B cell (primary cell): ENCODE measurements around the gene COG5. TPM values are rescaled to one million over a fixed set of nuclear protein-coding genes. Genes with fewer than 3 reads are reported as not detected.

Experiments
- ATAC-seq: fragments of 200-7000 bp; cut with Tn5 transposase; one replicate; pipeline ENCODE4 v1.10.0; 2021; ENCODE audit warnings: low read depth, mild to moderate bottlenecking, moderate number of reproducible peaks, moderate library complexity
- CTCF ChIA-PET: fragments of 350-600 bp; sonication (Branson Sonifier 250); formaldehyde crosslinking; loops from one replicate; lab custom pipeline; 2021; ENCODE audit warnings: antibody characterized with exemption, inconsistent platforms; lab: Charles Lee
- POLR2A ChIA-PET: fragments of 350-600 bp; sonication (Branson Sonifier 250); formaldehyde crosslinking; loops from one replicate; lab custom pipeline; 2021; ENCODE audit warnings: antibody characterized with exemption; lab: Charles Lee
- DNase-seq: peaks from one replicate; pipeline ENCODE4 v3.0.0; 2013
- H2AFZ ChIP-seq: 2 replicates; pipeline ENCODE4 v1.6.1; 2012; ENCODE audit warnings: mild to moderate bottlenecking, low read depth, low read length; ENCODE audit not compliant: insufficient read depth, poor library complexity, severe bottlenecking
- H3K27ac ChIP-seq, 2 donors: 1 replicate in 1 of 2; 2 replicates in 1 of 2; pipeline ENCODE4 v1.5.1; 2012 to 2013; ENCODE audit warnings: low read length in 2 of 2, mild to moderate bottlenecking in 2 of 2, moderate library complexity in 1 of 2
- H3K27me3 ChIP-seq, 4 experiments: fragments of 200-600 bp in 1 of 4; sonication (generic) in 1 of 4; replicated peaks in 1 of 4; 1 replicate in 2 of 4; 2 replicates in 2 of 4; pipeline versions ENCODE4 v1.6.1 to v1.7.0; 2013 to 2016; ENCODE audit warnings: low read length in 3 of 4, mild to moderate bottlenecking in 2 of 4, mixed read lengths in 1 of 4, moderate library complexity in 1 of 4; ENCODE audit not compliant: insufficient read depth in 4 of 4, control insufficient read depth in 3 of 4; ENCODE audit errors: control extremely low read depth in 1 of 4
- H3K36me3 ChIP-seq, 2 experiments: replicated peaks in 1 of 2; 1 replicate in 1 of 2; 2 replicates in 1 of 2; pipeline versions ENCODE4 v1.6.1 to v1.7.1; 2013; ENCODE audit warnings: low read length in 1 of 2; ENCODE audit not compliant: insufficient read depth in 2 of 2, control insufficient read depth in 1 of 2; ENCODE audit errors: control extremely low read depth in 1 of 2, extremely low read depth in 1 of 2
- H3K4me1 ChIP-seq, 2 donors: fragments of 200-600 bp in 1 of 2; sonication (generic) in 1 of 2; 1 replicate in 1 of 2; 2 replicates in 1 of 2; pipeline versions ENCODE4 v1.5.1 to v1.6.1; 2013 to 2017; ENCODE audit warnings: low read length in 2 of 2; ENCODE audit not compliant: control insufficient read depth in 2 of 2, insufficient read depth in 2 of 2
- H3K4me2 ChIP-seq: replicated peaks from 2 replicates; pipeline ENCODE3; 2012; ENCODE audit warnings: mild to moderate bottlenecking, low read depth, low read length; ENCODE audit not compliant: poor library complexity, severe bottlenecking
- H3K4me3 ChIP-seq, 5 experiments: fragments of 200-600 bp in 1 of 5; sonication (generic) in 1 of 5; 1 replicate in 3 of 5; 2 replicates in 2 of 5; pipeline versions ENCODE4 v1.5.1 to v1.7.0; 2011 to 2016; ENCODE audit warnings: low read length in 4 of 5, mild to moderate bottlenecking in 4 of 5, low read depth in 2 of 5, control low read depth in 1 of 5, moderate library complexity in 1 of 5; ENCODE audit not compliant: insufficient read depth in 1 of 5; ENCODE audit errors: control extremely low read depth in 1 of 5, extremely low read depth in 1 of 5
- H3K79me2 ChIP-seq: fragments of 200-600 bp; sonication (generic); one replicate; pipeline ENCODE4 v1.6.0; 2016; ENCODE audit warnings: low read length; ENCODE audit not compliant: control insufficient read depth, insufficient read depth
- H3K9ac ChIP-seq: fragments of 200-600 bp; sonication (generic); 2 replicates; pipeline ENCODE4 v1.6.1; 2017; ENCODE audit warnings: mild to moderate bottlenecking, low read length, moderate library complexity
- H3K9me3 ChIP-seq, 3 donors: one replicate each; pipeline versions ENCODE4 v1.6.1 to v1.7.1; 2013; ENCODE audit warnings: low read length in 2 of 3; ENCODE audit not compliant: control insufficient read depth in 2 of 3, insufficient read depth in 1 of 3; ENCODE audit errors: control extremely low read depth in 1 of 3
- H4K20me1 ChIP-seq: 2 replicates; pipeline ENCODE4 v1.6.0; 2012; ENCODE audit warnings: mild to moderate bottlenecking, low read length; ENCODE audit not compliant: insufficient read depth, control insufficient read depth, poor library complexity, severe bottlenecking
- H3K27ac Mint-ChIP-seq: one replicate; pipeline ENCODE4 v1.8.0; 2021; ENCODE audit warnings: mixed read lengths
- H3K27me3 Mint-ChIP-seq: one replicate; pipeline ENCODE4 v1.8.0; 2021; ENCODE audit warnings: mixed read lengths
- H3K4me1 Mint-ChIP-seq: one replicate; pipeline ENCODE4 v1.8.0; 2021; ENCODE audit warnings: mixed read lengths
- H3K4me3 Mint-ChIP-seq: one replicate; pipeline ENCODE4 v1.8.0; 2021; ENCODE audit warnings: mixed read lengths
- H3K9me3 Mint-ChIP-seq: one replicate; pipeline ENCODE4 v1.8.0; 2022; ENCODE audit warnings: mixed read lengths; ENCODE audit not compliant: insufficient read depth
- EZH2 ChIP-seq: IDR thresholded peaks from 2 replicates; pipeline ENCODE4 v1.6.1; 2012; ENCODE audit warnings: borderline replicate concordance, low read depth, mild to moderate bottlenecking, moderate library complexity, low read length; ENCODE audit not compliant: insufficient read depth, poor library complexity, severe bottlenecking
- WGBS: methylation state at CpG from one replicate; pipeline ENCODE4 v1.1.5; 2013; ENCODE audit warnings: missing lambda C conversion rate; ENCODE audit not compliant: insufficient coverage; 5-methylcytosine and 5-hydroxymethylcytosine counted together
- intact Hi-C: fragments of 100-400 bp; cut with micrococcal nuclease; formaldehyde crosslinking; loops from one replicate; pipeline ENCODE4 v1.10.0; 2022
- polyA plus RNA-seq: library from polyadenylated mRNA; depleted of rRNA; stranded (reverse); fragments of >200 nt; gene quantifications from 2 replicates; pipeline ENCODE4 v1.2.3, GENCODE V29; 2012
- total RNA-seq, 2 donors: library from RNA; stranded (reverse); fragments of 120-200 nt in 1 of 2; gene quantifications; 1 replicate in 1 of 2; 2 replicates in 1 of 2; pipeline versions ENCODE4 v1.2.3 to v1.2.4, GENCODE V29; 2013 to 2022
- TF ChIP-seq, protein P1 (sequence below): fragments of 200-600 bp; IDR thresholded peaks from one replicate; pipeline ENCODE4 v1.8.0; 2022; ENCODE audit warnings: antibody characterized with exemption, mild to moderate bottlenecking

The COG5 gene
- total and polyA plus RNA-seq, 2 donors (not counting 1 experiment from before 2014, with no cell fraction given), result 7.0 to 73.0 TPM

- TF ChIP-seq, protein P1, sequence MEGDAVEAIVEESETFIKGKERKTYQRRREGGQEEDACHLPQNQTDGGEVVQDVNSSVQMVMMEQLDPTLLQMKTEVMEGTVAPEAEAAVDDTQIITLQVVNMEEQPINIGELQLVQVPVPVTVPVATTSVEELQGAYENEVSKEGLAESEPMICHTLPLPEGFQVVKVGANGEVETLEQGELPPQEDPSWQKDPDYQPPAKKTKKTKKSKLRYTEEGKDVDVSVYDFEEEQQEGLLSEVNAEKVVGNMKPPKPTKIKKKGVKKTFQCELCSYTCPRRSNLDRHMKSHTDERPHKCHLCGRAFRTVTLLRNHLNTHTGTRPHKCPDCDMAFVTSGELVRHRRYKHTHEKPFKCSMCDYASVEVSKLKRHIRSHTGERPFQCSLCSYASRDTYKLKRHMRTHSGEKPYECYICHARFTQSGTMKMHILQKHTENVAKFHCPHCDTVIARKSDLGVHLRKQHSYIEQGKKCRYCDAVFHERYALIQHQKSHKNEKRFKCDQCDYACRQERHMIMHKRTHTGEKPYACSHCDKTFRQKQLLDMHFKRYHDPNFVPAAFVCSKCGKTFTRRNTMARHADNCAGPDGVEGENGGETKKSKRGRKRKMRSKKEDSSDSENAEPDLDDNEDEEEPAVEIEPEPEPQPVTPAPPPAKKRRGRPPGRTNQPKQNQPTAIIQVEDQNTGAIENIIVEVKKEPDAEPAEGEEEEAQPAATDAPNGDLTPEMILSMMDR, result no peak
- TF ChIP-seq EZH2, result no peak
- Histone ChIP-seq H4K20me1 (no peaks in the 10 kb centered on the region), H2AFZ (no peak overlapping the region), H3K27me3 (no peaks in the 10 kb centered on the region), H3K27ac (no peak overlapping the region), H3K36me3 (peaks cover 4 to 11% of the 10 kb centered on the region in 2 experiments), H3K4me1 (no peaks in the 10 kb centered on the region), H3K4me2 (no peak overlapping the region), H3K4me3 (no peak overlapping the region), H3K9ac (no peak overlapping the region), H3K9me3 (no peaks in the 10 kb centered on the region), H3K79me2 (no peaks in the 10 kb centered on the region)
- ChIA-PET POLR2A (no interaction called here), CTCF (no interaction called here)
- WGBS, result 94% methylated on average over 3 of the region's 4 CpGs
- ATAC-seq (no peak), DNase-seq (no peak)
- H3K27me3 Mint-ChIP-seq, result no peaks in the 10 kb centered on the region
- intact Hi-C loops, result no loop called here
- no peak overlapping the region for H3K4me3 Mint-ChIP-seq
- H3K27ac Mint-ChIP-seq, result no peak overlapping the region
- peaks cover 3% of the 10 kb centered on the region for H3K4me1 Mint-ChIP-seq
- H3K9me3 Mint-ChIP-seq, result no peaks in the 10 kb centered on the region
Observed at GRCh38 chr7:107233174-107233573, 330.5 kb downstream of the COG5 start.

GRCh38 chr7:107232568-107233090 lies 331.1 kb downstream of the COG5 start:
- Histone ChIP-seq H3K27ac (no peak overlapping the region), H3K4me1 (no peaks in the 10 kb centered on the region), H3K27me3 (no peaks in the 10 kb centered on the region), H4K20me1 (no peaks in the 10 kb centered on the region), H3K36me3 (peaks cover 4 to 8% of the 10 kb centered on the region in 2 experiments), H3K9me3 (no peaks in the 10 kb centered on the region), H3K9ac (no peak overlapping the region), H3K4me2 (no peak overlapping the region), H2AFZ (no peak overlapping the region), H3K79me2 (no peaks in the 10 kb centered on the region), H3K4me3 (no peak overlapping the region)
- no peak for DNase-seq
- intact Hi-C loops, result no loop called here
- Mint-ChIP-seq H3K9me3 (no peaks in the 10 kb centered on the region), H3K4me1 (peaks cover 3% of the 10 kb centered on the region), H3K27me3 (no peaks in the 10 kb centered on the region), H3K27ac (no peak overlapping the region), H3K4me3 (no peak overlapping the region)
- POLR2A ChIA-PET, result no interaction called here
- 100% methylated on average over 1 of the region's 7 CpGs for WGBS
- CTCF ChIA-PET, result no interaction called here
- TF ChIP-seq, protein P1, result no peak
- TF ChIP-seq EZH2, result no peak
- ATAC-seq, result no peak
